Measurements from ENCODE around the gene COPZ1.
"Not testable (repeated sequence)": the region's sequence is repeated elsewhere in the genome, so short reads cannot be mapped to it uniquely, and the experiment has no call there.

COPZ1 gene

DNA sequence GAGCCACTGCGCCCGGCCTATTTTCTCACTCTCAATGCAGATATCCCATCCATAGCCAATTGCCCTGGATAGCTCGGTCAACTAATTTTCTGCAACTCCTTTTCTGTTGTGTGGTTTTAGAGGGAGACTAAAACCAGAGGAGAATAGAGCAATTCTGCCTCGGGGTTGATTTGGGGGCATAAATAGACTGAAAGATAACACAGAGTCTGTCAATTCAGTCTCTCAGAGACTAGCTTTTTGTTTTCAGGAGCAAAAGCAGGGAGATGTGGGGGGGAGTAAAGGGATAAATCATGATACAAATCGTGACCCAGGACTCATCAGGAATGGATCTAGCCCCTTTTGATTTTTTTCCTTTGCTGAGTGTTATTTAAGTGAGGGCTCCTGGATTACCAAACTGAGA, 6.5 kb downstream of the COPZ1 start:
- DNase-seq (ENCODE audit: low spot score): no peak

DNA sequence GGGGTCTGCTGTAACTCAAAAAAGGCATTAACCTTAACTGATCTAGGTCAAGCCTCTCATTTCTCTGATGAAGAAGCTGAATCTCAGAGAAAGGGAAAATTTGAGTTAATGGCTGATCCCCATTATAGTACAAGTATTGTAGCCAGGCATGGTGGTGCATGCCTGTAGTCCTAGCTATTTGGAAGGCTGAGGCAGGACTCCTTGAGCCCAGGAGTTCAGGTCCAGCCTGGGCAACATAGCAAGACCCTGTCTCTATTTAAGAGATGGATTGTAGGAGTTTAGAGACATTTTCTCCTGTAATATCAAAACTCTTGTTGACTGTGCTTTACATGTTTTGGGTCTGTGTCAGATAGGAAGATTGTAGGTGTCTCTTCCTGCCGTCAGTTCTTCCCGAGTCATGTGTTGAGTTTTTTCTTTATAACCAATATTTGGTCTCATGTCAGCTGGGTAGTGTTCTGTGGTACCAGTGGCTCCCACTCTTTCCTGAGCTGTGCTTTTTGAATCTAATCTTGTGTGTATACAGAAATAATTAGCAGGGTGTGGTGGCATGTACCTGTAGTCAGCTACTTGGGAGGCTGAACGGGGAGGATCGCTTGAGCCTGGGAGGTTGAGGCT, 8.6 kb downstream of the COPZ1 start:
- DNase-seq (ENCODE audit: low spot score): peak; percentile 37

GRCh38 chr12:54337280-54337842, 12.4 kb downstream of the COPZ1 start:
- no peak for DNase-seq (ENCODE audit: low spot score)

DNA sequence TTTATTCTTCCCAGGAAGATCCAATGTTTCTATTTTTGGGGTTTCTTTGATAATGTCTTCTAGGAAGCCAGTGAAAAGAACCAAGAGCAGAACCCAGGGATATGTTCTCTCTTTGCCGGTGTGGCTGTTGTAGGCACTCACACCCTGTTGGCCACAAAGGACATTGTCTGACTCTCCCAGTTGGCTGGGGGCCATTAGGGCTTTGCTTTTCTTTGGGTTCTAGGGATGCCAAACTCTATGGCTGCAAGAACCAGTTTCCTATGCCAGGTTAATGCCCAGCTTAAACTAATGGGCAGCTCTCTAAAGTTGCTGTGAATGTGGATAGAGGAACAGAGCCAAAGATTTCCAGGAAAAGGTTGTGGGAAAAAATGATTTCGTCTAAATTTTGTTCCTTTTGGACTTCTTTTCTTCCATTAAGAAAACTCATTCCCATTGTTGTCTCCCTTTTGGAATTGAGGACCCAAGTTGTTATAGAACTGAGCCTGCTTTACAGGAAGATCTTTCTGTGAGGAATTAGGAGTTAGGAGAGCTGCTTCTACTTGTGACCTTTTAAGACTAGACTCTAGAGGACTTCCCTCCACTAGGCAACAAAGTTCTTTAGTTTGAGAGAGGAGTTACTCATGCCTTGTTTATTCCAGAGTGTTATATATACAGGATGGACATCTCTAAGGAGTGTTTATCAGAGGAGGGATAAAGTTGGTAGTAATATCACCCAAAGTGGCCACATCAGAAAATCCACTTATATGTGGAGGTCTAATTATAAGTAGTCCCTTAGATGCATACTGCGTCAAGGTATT, 13.1 kb downstream of the COPZ1 start:
- no peak for DNase-seq (ENCODE audit: low spot score)

- no peak for DNase-seq (ENCODE audit: low spot score)
These were observed 13.9 kb downstream of the COPZ1 start for GRCh38 chr12:54338698-54339296.

GRCh38 chr12:54340846-54341245, 15.9 kb downstream of the COPZ1 start:
- DNase-seq (ENCODE audit: low spot score): no peak

GRCh38 chr12:54341378-54342300, 16.7 kb downstream of the COPZ1 start:
- DNase-seq (ENCODE audit: low spot score): peak; percentile 48

DNA sequence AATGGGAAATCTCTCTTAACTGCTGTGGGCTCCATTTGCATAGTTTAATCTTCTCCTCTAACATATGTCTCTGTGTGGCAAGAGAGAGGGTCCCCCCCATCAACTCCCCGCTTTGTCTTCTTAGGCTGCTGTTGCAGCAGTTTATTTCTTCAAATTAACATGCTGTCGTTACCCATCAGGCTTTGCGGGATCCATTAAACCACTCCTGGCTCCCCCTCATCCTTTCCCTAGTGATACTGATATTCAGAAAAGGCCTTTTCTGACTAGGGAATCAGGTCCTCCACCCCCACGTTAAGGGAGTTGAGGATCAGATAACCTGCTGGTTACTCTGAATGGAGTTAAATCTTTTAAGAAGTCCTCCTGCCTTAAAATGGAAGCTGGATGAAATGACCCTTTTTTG, 24.1 kb downstream of the COPZ1 start:
- DNase-seq (ENCODE audit: low spot score): no peak

- no peak for DNase-seq (ENCODE audit: low spot score)
These were observed 24.7 kb downstream of the COPZ1 start for GRCh38 chr12:54349679-54350078.

DNA sequence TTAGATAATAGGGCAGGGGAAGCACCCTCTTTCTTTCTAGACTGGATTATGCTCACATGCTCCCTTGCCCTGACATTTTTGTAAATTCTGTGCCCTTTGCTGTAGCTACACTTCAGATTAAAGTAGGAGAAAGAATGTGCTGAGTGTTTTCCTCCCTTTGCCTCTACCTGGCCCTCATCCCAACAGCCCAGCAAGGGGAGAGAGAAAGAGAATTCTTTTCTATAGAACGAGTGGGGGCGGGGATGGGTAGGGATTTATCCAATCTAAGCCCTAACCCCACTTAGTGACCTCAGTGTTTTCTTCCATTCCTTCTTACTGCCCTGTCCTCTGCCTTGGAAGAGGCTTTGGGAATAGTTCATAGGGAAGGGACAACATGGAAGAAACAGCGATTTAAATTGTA, 25.8 kb downstream of the COPZ1 start:
- no peak for DNase-seq (ENCODE audit: low spot score)

DNA sequence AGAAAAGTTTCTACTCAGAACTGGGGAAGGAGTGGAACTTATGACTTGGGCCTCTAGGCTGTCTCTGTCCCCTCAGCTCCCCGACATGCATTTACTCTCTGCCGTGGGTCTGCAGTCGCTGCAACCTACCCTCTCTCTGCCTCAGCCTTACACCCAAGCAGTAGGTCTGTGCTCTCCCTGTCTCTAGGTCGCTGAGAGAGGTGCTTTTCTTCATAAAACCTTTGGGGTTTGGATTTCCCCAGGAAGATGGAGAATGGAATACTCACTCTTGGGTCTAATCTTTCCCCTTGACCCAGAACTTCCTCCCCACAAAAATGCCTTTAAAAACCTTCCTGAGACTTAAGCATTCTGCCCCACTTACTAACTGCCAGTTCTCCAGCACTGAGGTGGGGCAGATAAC, 26.4 kb downstream of the COPZ1 start:
- no peak for DNase-seq (ENCODE audit: low spot score)

GRCh38 chr12:54352022-54352531, 27.1 kb downstream of the COPZ1 start:
- peak; percentile 36 for DNase-seq (ENCODE audit: low spot score)

- no peak for DNase-seq (ENCODE audit: low spot score)
These were observed 28.3 kb downstream of the COPZ1 start for GRCh38 chr12:54352891-54353874.

GRCh38 chr12:54354271-54354670, 29.3 kb downstream of the COPZ1 start:
- DNase-seq (ENCODE audit: low spot score): not testable (repeated sequence)

DNA sequence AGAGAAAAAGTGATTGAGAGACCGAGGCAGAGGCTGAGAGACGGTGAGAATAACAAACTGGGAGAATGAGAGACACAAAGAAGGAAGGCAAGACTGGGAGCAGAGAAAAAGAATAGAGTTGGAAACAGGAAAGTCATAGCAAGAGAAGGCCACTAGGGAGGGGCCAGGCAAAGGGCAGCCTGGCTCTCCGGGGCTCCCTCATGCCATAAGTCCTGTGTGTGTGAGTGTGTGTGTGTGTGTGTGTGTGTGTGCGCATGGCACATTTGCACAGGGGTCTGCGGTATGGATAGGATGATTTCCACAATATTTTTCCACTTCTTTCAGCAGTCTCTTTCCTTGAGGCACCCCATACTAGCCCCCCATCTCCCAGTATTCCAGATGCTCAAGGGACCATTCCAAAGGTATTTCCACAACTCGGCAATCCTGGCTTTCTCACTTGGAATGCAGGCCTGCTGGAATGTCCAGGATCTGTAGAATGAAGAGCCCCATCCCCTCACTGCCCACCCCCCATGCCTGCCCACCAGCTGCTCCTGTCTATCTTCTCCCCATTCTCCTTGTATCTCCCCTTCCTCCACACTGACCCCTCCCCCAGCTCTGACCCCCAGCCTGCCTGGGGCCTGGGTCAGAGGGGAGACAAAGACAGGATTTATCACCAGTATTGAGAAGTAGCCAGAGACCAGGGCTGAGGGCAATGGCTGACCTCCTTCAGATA, 30.3 kb downstream of the COPZ1 start:
- DNase-seq (ENCODE audit: low spot score): no peak

- DNase-seq (ENCODE audit: low spot score): no peak
These were observed 31.3 kb downstream of the COPZ1 start for GRCh38 chr12:54356228-54356627.

DNA sequence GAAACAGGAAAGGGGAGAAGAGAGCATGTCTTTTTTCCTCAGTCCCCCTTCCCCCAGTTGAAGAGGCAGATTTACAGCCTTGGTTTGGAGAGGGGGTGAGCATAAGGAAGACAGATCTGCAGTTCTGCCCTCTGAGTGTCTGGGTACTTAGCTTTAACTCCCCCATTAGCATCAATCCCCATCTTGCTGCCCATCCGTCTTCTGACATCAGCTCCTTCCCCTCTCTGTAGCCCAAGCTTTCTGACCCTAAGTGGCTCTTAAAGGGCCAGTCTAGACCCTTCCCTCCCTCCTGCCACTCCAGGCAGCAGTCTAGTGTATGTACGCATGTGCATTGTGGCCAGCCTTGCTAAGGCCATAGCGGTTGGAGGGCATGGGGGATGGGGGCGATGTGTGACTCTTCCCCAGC, 32.0 kb downstream of the COPZ1 start:
- peak; percentile 91 for DNase-seq (ENCODE audit: low spot score)

DNA sequence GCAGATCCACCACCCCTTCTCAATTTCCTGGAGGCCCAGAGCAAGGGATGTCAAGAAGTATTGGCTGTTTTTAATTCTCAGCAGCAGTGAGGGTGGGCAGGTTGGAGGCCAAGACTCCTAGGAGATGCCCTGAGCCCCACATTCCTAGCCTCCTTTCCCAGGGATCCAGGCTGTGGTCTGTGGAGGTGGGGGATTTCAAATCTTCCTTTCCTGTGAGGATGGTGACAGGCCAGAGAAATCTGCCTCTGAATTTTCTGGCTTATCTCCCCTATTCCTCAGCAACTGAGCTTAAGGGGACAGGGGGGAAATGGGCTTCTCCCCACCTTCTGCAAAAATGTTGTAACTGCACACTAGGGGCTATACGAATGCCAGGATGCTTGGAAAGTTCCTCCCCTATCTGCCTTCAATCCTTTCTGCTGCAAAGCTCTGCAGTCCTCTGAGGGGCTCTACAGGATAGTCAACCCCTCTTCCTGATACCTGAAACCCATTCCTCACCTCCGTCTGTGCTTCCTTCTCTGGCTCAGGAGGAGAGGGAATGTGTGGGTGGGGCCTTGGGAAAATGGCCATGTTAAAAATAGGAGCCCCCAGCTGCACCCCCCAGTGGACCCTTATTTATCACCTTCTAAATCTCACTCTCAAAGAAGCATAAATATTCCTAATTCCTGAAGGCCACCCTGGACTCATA, 32.7 kb downstream of the COPZ1 start:
- no peak for DNase-seq (ENCODE audit: low spot score)

Data from SK-N-DZ (cell line).